HepG2 (cell line): ENCODE measurements around the gene RAB2B. TPM values are rescaled to one million over a fixed set of nuclear protein-coding genes. Genes with fewer than 3 reads are reported as not detected.

Source experiments
- BRCA1 ChIP-seq: sonication (generic); formaldehyde crosslinking; IDR thresholded peaks from 2 replicates; pipeline ENCODE4 v1.4.0; 2020; ENCODE audit warnings: missing genetic modification reagents
- HNRNPH1 ChIP-seq: fragments of 200-400 bp; formaldehyde crosslinking; optimal IDR thresholded peaks from 2 replicates; pipeline ENCODE3; 2017; ENCODE audit warnings: mild to moderate bottlenecking, low read depth, low read length
- RBM22 ChIP-seq: fragments of 200-400 bp; formaldehyde crosslinking; optimal IDR thresholded peaks from 2 replicates; pipeline ENCODE3; 2017; ENCODE audit warnings: mild to moderate bottlenecking, low read length, moderate library complexity
- REXO4 ChIP-seq: sonication (generic); formaldehyde crosslinking; IDR thresholded peaks from 2 replicates; pipeline ENCODE4 v1.8.0; 2022; ENCODE audit warnings: missing genetic modification reagents, mild to moderate bottlenecking, borderline replicate concordance
- SP140L ChIP-seq: sonication (generic); formaldehyde crosslinking; IDR thresholded peaks from 2 replicates; pipeline ENCODE4 v1.4.0; 2020; ENCODE audit warnings: missing genetic modification reagents, borderline replicate concordance
- ZBTB3 ChIP-seq: sonication (generic); formaldehyde crosslinking; IDR thresholded peaks from 2 replicates; pipeline ENCODE4 v1.4.0; 2020; ENCODE audit warnings: low read depth, mild to moderate bottlenecking, moderate library complexity, missing genetic modification reagents, borderline replicate concordance
- ZFP36 ChIP-seq: fragments of 150-350 bp; IDR thresholded peaks from 2 replicates; pipeline ENCODE4 v1.6.1; 2018; ENCODE audit warnings: borderline replicate concordance, low read length, low read depth; ENCODE audit not compliant: partially characterized antibody
- ZMYM4 ChIP-seq: sonication (generic); formaldehyde crosslinking; IDR thresholded peaks from 2 replicates; pipeline ENCODE4 v1.8.1; 2023; ENCODE audit warnings: mild to moderate bottlenecking, missing genetic modification reagents
- ZNF138 ChIP-seq: sonication (generic); formaldehyde crosslinking; IDR thresholded peaks from 2 replicates; pipeline ENCODE4 v1.5.0; 2020; ENCODE audit warnings: mild to moderate bottlenecking, low read depth, missing genetic modification reagents
- ZNF143 ChIP-seq: sonication (generic); formaldehyde crosslinking; IDR thresholded peaks from 2 replicates; pipeline ENCODE4 v1.4.0; 2020; ENCODE audit warnings: missing genetic modification reagents
- ZNF431 ChIP-seq: sonication (generic); formaldehyde crosslinking; IDR thresholded peaks from 2 replicates; pipeline ENCODE4 v1.9.0; 2022; ENCODE audit warnings: missing genetic modification reagents, low read depth, mild to moderate bottlenecking, borderline replicate concordance
- ZNF567 ChIP-seq: sonication (generic); formaldehyde crosslinking; IDR thresholded peaks from 2 replicates; pipeline ENCODE4 v1.8.1; 2023; ENCODE audit warnings: mild to moderate bottlenecking, missing genetic modification reagents, borderline replicate concordance
- polyA plus RNA-seq, 8 experiments: library from polyadenylated mRNA; depleted of rRNA in 3 of 8; stranded (reverse) in 7 of 8; unstranded in 1 of 8; fragments of >200 nt; fragmentation: Illumina TruSeq in 4 of 8; extraction: Trizol in 4 of 8; gene quantifications; 2 replicates each; pipeline versions ENCODE4 v1.2.1 to v1.2.3, GENCODE V29; 2011 to 2016; ENCODE audit warnings: low read depth in 4 of 8, missing spikeins in 1 of 8, mixed read lengths in 1 of 8; ENCODE audit not compliant: insufficient read depth in 1 of 8
- total RNA-seq, 5 experiments: library from RNA; depleted of rRNA; stranded (reverse); fragments of >200 nt; fragmentation: Illumina TruSeq; extraction: Trizol; gene quantifications; 2 replicates each; pipeline ENCODE4 v1.2.3, GENCODE V29; 2016; ENCODE audit warnings: low read depth in 1 of 5
- TF ChIP-seq, protein P1 (sequence below): sonication (generic); formaldehyde crosslinking; IDR thresholded peaks from 2 replicates; pipeline ENCODE4 v1.4.0; 2020; ENCODE audit warnings: mild to moderate bottlenecking, missing genetic modification reagents
- TF ChIP-seq, protein P2 (sequence below): sonication (generic); formaldehyde crosslinking; IDR thresholded peaks from 2 replicates; pipeline ENCODE4 v1.4.0; 2020; ENCODE audit warnings: mild to moderate bottlenecking, missing genetic modification reagents
- TF ChIP-seq, protein P3 (sequence below): sonication (generic); formaldehyde crosslinking; IDR thresholded peaks from 2 replicates; pipeline ENCODE4 v1.4.0; 2020; ENCODE audit warnings: missing genetic modification reagents
- TF ChIP-seq, protein P4 (sequence below): sonication (generic); formaldehyde crosslinking; IDR thresholded peaks from 2 replicates; pipeline ENCODE4 v1.5.1; 2020; ENCODE audit warnings: missing genetic modification reagents, mild to moderate bottlenecking, borderline replicate concordance
- TF ChIP-seq, protein P5 (sequence below): sonication (generic); IDR thresholded peaks from 2 replicates; pipeline ENCODE4 v1.6.1; 2016; ENCODE audit warnings: low read depth, borderline replicate concordance

RAB2B gene
- total and polyA plus RNA-seq, 2 of the 13 experiments (the other 11 are each of a cell fraction or from before 2014, with no cell fraction given) = 36.0 to 60.6 TPM

DNA sequence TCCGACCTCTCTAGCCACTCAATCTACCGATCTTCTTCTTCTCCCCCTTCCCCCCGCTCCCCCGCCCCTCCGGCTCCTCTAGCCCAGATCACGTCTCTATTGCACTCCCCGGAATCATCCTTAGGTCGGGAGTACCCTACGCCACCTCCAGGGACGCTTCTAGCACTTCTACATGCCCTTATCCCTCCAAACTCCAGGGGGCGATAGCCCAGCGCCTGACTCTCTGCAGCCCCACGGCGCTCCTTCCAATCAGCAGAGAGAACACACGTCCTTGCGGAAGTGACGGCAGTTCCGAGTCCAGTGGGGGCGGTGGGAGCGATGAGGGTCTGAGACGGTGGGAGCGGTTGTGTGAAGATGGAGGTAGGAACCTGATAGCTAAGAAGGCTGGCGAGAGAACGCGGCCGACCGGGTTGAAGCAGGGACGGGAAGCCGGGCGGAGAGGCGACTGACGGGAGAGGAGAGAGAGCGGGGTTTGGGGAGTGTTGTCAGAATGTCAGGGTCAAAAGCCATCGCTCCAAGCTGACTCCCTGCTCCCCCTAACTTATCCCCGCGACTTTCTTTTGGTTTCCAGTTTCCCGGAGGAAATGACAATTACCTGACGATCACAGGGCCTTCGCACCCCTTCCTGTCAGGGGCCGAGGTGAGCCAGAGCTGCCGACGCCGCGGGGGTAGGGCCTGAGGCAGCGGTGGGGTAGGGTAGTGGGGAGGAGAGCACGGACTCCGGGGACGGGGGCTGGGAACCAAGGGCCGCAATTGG is at the start of gene RAB2B, which contains the start of gene TOX4 (continued):
- TF ChIP-seq ZNF143 (CRISPR knock-in tag) (peak; percentile 50; the same call in 1 of the 2 replicates), ZBTB3 (peak; percentile 37; the same call in 1 of the 2 replicates), RBM22 (peak; percentile 75), SP140L (CRISPR knock-in tag) (0 out of 2 replicates have a peak, but pooled peaks have one; percentile 17), ZFP36 (no peak), ZNF138 (no peak), ZMYM4 (peak; percentile 99), BRCA1 (CRISPR knock-in tag) (no peak; the same call in 1 of the 2 replicates), ZNF431 (CRISPR knock-in tag) (0 out of 2 replicates have a peak, but pooled peaks have one; percentile 62), REXO4 (CRISPR knock-in tag) (no peak), HNRNPH1 (peak; percentile 99), ZNF567 (CRISPR knock-in tag) (peak; percentile 97)
- TF ChIP-seq, protein P1, sequence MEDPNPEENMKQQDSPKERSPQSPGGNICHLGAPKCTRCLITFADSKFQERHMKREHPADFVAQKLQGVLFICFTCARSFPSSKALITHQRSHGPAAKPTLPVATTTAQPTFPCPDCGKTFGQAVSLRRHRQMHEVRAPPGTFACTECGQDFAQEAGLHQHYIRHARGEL = no peak
- TF ChIP-seq, protein P2, sequence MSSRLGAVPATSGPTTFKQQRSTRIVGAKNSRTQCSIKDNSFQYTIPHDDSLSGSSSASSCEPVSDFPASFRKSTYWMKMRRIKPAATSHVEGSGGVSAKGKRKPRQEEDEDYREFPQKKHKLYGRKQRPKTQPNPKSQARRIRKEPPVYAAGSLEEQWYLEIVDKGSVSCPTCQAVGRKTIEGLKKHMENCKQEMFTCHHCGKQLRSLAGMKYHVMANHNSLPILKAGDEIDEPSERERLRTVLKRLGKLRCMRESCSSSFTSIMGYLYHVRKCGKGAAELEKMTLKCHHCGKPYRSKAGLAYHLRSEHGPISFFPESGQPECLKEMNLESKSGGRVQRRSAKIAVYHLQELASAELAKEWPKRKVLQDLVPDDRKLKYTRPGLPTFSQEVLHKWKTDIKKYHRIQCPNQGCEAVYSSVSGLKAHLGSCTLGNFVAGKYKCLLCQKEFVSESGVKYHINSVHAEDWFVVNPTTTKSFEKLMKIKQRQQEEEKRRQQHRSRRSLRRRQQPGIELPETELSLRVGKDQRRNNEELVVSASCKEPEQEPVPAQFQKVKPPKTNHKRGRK (CRISPR knock-in tag) = peak; percentile 68; the same call in 1 of the 2 replicates
- TF ChIP-seq, protein P3, sequence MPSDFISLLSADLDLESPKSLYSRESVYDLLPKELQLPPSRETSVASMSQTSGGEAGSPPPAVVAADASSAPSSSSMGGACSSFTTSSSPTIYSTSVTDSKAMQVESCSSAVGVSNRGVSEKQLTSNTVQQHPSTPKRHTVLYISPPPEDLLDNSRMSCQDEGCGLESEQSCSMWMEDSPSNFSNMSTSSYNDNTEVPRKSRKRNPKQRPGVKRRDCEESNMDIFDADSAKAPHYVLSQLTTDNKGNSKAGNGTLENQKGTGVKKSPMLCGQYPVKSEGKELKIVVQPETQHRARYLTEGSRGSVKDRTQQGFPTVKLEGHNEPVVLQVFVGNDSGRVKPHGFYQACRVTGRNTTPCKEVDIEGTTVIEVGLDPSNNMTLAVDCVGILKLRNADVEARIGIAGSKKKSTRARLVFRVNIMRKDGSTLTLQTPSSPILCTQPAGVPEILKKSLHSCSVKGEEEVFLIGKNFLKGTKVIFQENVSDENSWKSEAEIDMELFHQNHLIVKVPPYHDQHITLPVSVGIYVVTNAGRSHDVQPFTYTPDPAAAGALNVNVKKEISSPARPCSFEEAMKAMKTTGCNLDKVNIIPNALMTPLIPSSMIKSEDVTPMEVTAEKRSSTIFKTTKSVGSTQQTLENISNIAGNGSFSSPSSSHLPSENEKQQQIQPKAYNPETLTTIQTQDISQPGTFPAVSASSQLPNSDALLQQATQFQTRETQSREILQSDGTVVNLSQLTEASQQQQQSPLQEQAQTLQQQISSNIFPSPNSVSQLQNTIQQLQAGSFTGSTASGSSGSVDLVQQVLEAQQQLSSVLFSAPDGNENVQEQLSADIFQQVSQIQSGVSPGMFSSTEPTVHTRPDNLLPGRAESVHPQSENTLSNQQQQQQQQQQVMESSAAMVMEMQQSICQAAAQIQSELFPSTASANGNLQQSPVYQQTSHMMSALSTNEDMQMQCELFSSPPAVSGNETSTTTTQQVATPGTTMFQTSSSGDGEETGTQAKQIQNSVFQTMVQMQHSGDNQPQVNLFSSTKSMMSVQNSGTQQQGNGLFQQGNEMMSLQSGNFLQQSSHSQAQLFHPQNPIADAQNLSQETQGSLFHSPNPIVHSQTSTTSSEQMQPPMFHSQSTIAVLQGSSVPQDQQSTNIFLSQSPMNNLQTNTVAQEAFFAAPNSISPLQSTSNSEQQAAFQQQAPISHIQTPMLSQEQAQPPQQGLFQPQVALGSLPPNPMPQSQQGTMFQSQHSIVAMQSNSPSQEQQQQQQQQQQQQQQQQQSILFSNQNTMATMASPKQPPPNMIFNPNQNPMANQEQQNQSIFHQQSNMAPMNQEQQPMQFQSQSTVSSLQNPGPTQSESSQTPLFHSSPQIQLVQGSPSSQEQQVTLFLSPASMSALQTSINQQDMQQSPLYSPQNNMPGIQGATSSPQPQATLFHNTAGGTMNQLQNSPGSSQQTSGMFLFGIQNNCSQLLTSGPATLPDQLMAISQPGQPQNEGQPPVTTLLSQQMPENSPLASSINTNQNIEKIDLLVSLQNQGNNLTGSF (CRISPR knock-in tag) = peak; percentile 82; the same call in 1 of the 2 replicates
- TF ChIP-seq, protein P4, sequence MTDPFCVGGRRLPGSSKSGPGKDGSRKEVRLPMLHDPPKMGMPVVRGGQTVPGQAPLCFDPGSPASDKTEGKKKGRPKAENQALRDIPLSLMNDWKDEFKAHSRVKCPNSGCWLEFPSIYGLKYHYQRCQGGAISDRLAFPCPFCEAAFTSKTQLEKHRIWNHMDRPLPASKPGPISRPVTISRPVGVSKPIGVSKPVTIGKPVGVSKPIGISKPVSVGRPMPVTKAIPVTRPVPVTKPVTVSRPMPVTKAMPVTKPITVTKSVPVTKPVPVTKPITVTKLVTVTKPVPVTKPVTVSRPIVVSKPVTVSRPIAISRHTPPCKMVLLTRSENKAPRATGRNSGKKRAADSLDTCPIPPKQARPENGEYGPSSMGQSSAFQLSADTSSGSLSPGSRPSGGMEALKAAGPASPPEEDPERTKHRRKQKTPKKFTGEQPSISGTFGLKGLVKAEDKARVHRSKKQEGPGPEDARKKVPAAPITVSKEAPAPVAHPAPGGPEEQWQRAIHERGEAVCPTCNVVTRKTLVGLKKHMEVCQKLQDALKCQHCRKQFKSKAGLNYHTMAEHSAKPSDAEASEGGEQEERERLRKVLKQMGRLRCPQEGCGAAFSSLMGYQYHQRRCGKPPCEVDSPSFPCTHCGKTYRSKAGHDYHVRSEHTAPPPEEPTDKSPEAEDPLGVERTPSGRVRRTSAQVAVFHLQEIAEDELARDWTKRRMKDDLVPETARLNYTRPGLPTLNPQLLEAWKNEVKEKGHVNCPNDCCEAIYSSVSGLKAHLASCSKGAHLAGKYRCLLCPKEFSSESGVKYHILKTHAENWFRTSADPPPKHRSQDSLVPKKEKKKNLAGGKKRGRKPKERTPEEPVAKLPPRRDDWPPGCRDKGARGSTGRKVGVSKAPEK (CRISPR knock-in tag) = no peak
- TF ChIP-seq, protein P5, sequence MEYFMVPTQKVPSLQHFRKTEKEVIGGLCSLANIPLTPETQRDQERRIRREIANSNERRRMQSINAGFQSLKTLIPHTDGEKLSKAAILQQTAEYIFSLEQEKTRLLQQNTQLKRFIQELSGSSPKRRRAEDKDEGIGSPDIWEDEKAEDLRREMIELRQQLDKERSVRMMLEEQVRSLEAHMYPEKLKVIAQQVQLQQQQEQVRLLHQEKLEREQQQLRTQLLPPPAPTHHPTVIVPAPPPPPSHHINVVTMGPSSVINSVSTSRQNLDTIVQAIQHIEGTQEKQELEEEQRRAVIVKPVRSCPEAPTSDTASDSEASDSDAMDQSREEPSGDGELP = peak; percentile 66; the same call in 1 of the 2 replicates
